Epithelial cell of proximal tubule (primary cell): ENCODE data around the gene DYSF. TPM values are rescaled to one million over a fixed set of nuclear protein-coding genes. Genes with fewer than 3 reads are reported as not detected.

Experiments used
- DNase-seq: peaks from one replicate; pipeline ENCODE4 v3.0.0-alpha.2; 2011; ENCODE audit warnings: low read depth
- H3K4me3 ChIP-seq: 2 replicates; pipeline ENCODE4 v1.5.1; 2011; ENCODE audit warnings: low read depth, mild to moderate bottlenecking, low read length
- total RNA-seq: library from RNA; depleted of rRNA; stranded (reverse); fragments of >200 nt; gene quantifications from 2 replicates; pipeline ENCODE4 v1.2.3, GENCODE V29; 2015
- TF ChIP-seq, protein P1 (sequence below): conservative IDR thresholded peaks from 2 replicates; pipeline ENCODE4 v1.5.1; 2012; ENCODE audit warnings: low read depth, mild to moderate bottlenecking, low read length

The DYSF gene
- total RNA-seq, 1 donor from 2014 or later = 6.3 TPM

DNA sequence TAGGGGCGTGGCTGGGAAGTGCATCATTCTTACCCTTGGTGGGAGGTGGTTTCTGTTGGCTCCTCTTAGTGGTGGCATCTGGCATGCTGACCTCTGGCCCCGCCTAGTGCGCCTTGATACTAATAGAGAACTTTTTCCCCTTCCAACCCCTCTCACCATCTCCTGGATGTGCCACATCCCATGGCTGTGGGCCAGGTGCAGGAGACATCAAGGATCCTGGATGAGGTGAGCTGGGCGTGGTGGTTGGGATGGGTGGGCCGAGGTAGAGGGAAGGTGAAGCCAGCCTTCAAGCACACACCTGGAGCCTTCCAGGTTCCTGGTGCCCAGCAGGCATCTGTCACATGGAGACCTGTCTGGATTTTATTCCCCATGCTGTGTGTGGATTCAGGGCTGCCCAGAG lies 149.2 kb downstream of the DYSF start:
- no peak overlapping the region for H3K4me3 ChIP-seq
- TF ChIP-seq, protein P1, sequence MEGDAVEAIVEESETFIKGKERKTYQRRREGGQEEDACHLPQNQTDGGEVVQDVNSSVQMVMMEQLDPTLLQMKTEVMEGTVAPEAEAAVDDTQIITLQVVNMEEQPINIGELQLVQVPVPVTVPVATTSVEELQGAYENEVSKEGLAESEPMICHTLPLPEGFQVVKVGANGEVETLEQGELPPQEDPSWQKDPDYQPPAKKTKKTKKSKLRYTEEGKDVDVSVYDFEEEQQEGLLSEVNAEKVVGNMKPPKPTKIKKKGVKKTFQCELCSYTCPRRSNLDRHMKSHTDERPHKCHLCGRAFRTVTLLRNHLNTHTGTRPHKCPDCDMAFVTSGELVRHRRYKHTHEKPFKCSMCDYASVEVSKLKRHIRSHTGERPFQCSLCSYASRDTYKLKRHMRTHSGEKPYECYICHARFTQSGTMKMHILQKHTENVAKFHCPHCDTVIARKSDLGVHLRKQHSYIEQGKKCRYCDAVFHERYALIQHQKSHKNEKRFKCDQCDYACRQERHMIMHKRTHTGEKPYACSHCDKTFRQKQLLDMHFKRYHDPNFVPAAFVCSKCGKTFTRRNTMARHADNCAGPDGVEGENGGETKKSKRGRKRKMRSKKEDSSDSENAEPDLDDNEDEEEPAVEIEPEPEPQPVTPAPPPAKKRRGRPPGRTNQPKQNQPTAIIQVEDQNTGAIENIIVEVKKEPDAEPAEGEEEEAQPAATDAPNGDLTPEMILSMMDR = no peak
- DNase-seq = no peak

DNA sequence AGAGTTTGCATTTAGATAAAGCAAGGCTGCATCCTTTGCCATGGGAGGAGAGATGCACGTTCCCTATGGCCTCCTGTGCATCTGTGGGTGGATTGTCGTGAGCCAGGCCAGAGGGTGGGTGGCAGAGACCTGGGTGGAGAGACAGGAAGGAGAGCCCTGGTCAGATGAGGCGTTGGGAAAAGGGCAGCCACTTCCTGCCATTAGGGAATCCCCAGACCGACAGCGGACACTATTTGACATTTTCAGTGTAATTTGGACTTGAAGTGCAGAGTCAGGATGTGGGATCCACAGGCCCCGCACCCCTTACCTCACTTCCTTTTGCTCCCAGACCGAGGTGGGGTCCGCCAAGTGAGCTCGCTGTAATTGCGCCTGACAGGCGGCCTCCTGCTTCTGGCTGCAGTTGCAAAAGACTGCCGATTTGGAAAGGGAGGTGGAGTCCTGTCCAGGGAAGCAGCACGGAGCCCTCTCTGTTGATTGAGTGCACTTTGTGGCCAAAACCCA lies 150.0 kb downstream of the DYSF start:
- no peak for DNase-seq
- no peak overlapping the region for H3K4me3 ChIP-seq
- TF ChIP-seq, protein P1 = no peak

DNA sequence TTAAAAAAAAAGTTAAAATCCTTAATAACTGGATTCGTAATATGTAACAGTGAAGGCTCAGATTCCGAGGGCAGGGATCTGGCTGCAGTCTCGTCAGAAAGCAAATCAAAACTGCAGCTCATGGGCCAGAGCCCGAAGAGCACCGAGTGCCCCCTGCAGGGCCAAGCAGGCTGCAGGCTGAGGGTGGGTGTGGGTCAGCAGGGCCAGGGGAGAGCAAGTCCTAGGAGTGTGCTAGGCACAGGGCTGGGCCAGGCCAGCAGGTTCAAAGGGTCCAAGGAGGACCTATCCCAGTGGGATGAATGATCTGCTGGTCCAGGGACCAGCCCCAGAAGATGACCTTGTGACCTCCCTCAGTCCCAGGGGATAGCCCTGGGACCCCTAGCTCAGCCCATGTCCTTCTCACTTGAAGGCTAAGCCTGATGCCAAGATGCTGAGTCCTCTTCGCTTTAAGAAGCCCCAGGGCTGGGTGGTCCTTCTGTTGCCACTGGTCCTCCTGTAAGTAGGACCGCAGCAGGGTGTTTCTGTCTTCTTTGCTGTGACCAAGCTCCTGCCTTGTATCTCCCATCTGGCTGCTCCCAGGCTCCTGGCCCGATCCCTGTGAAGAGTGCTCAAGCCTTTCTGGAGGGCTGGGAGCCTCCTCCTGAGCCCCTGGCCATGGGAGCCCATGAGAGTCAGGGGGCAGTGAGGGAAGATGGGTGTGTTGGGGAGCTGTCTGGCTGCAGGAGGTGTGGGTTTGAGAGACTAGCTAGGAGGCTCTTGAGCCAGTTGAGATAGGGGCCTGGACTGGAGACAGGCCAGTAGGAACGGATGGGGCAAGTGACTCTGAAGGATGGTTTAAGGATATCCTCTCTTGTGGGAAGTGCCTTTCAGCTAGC lies 150.7 kb downstream of the DYSF start:
- no peak overlapping the region for H3K4me3 ChIP-seq
- TF ChIP-seq, protein P1 = no peak
- no peak for DNase-seq

DNA sequence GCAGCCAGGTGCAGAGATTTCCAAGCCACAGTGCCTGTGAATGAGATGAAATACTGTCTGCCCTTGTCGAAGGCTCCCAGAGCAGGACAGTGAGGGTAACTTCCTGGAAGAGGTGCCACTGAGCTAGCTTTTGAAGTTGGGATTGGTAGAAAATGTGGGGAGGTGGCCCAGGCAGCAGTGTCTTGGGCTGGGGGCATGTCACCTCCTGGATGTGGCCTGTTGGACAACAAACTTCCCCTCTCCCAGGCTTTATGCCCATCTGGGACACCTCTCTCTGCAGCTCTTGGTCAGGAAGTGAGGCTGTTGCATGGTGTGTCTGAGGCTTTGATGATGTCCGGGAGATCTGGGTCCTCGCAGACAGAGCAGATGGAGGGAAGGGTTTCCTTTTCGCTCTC lies 151.4 kb downstream of the DYSF start:
- no peak overlapping the region for H3K4me3 ChIP-seq
- DNase-seq = no peak
- TF ChIP-seq, protein P1 = no peak

DNA sequence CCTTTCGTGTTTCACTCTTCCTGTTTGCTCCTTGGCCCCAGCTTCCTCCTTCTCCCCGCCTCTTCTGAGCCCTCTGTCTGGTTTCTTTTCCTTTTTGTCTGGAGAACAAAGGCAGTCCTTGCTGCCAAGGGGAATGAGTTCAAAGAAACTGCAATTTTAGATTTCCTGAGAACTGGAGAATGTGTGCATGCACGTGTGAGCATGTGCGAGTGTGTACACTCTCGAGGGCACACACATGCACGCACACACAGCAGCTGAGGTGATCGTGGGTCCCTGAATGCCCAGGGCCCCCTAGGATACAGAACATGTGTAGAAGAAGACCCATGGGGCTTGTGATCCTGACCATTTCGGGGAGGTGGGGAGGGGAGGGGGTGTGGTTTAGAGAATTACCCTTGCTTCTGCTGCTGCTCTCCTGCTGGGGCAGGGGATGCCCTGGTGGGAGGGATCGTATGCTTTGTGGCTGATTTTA lies 151.8 kb downstream of the DYSF start:
- TF ChIP-seq, protein P1 = no peak
- H3K4me3 ChIP-seq = no peak overlapping the region
- DNase-seq = no peak

DNA sequence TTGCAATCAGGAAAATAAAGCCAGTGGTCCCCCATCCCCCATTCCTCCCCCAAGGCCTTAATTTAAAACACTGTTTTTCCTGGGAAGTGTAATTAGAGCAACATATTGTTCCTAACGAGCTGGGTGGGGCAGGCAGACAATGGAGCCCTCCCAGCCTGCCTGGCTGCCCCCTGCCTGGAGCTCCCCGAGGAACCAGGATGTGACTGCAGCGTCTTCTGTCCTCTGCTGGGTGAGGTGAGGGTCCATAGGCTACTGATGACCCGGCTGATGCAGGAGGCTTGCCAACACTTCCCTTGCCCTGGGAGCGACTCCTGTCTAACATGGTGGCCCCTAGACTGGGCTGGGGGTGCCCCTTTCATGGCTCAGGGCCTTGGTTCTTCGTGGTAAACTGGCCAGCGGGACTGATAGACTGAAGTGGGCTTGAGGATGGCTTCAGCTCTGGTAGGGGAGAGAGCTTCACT lies 152.4 kb downstream of the DYSF start:
- DNase-seq = no peak
- TF ChIP-seq, protein P1 = no peak
- no peak overlapping the region for H3K4me3 ChIP-seq

DNA sequence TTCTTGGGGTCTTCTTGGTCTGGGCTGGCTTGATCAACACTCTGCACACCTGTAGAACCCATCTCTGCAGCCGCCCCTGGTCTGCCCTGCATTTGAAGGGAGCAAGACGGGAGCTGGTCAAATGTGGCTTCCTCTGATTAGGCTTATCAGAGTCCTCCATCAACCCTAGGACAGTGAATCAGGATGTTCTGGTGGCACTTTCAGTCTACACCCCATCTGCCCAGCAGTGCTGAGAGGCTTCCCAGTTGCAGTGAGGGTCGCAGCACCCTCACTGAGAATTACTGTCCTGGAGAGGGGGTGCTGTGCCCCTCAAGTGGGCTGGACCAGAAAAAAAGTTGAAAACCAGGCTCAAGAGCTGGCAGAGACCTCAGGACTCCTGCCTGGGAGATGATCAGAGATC lies 152.9 kb downstream of the DYSF start:
- DNase-seq = no peak
- TF ChIP-seq, protein P1 = no peak
- no peak overlapping the region for H3K4me3 ChIP-seq
